Measurements from ENCODE around the gene MRPL34. TPM values are rescaled to one million over a fixed set of nuclear protein-coding genes. Genes with fewer than 3 reads are reported as not detected.

Gene MRPL34
- total and polyA plus RNA-seq, 2 experiments from 2014 or later = 184 to 274 TPM

DNA sequence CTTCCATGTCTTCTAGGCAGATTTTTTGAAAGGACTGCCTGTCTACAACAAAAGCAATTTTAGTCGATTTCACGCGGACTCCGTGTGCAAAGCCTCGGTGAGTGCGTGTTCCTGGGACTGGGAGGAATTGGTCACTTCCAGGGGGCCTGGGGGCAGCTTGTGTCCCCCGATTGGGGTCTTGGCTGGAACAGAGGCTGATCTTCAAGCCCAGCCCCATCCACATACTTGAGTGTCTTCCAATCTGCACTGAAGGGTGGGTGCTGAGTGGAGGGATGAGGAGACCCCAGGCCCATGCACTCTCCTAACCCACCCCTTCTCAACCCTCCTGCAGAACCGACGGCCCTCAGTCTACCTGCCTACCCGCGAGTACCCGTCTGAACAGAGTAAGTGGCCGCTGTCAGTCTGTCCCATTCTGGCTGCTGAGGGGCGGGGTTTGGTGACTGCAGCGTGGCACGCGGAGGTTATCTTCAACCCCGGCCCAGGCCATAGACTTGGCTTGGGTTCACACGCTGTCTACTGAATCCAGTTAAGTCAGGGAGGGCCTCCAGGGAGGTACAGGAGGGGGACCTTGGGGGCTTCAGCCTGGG, 8.4 kb downstream of the MRPL34 start:
- H3K27me3 ChIP-seq = no peaks in the 10 kb centered on the region
- peaks cover 5% of the 10 kb centered on the region for H3K4me1 ChIP-seq (ENCODE audit: low read depth)
- peaks cover 9% of the 10 kb centered on the region for H3K36me3 ChIP-seq
- TF ChIP-seq, protein P1, sequence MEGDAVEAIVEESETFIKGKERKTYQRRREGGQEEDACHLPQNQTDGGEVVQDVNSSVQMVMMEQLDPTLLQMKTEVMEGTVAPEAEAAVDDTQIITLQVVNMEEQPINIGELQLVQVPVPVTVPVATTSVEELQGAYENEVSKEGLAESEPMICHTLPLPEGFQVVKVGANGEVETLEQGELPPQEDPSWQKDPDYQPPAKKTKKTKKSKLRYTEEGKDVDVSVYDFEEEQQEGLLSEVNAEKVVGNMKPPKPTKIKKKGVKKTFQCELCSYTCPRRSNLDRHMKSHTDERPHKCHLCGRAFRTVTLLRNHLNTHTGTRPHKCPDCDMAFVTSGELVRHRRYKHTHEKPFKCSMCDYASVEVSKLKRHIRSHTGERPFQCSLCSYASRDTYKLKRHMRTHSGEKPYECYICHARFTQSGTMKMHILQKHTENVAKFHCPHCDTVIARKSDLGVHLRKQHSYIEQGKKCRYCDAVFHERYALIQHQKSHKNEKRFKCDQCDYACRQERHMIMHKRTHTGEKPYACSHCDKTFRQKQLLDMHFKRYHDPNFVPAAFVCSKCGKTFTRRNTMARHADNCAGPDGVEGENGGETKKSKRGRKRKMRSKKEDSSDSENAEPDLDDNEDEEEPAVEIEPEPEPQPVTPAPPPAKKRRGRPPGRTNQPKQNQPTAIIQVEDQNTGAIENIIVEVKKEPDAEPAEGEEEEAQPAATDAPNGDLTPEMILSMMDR (IDR thresholded peaks at IDR 0.05; ENCODE audit: low read depth, low read length) = no peak
- no peak for DNase-seq (ENCODE audit: low read depth in 1 of 2, low spot score in 1 of 2)
- no peak overlapping the region for H3K27ac ChIP-seq
- no peaks in the 10 kb centered on the region for H3K9me3 ChIP-seq (ENCODE audit: low read depth)
- H3K4me3 ChIP-seq = no peak overlapping the region

DNA sequence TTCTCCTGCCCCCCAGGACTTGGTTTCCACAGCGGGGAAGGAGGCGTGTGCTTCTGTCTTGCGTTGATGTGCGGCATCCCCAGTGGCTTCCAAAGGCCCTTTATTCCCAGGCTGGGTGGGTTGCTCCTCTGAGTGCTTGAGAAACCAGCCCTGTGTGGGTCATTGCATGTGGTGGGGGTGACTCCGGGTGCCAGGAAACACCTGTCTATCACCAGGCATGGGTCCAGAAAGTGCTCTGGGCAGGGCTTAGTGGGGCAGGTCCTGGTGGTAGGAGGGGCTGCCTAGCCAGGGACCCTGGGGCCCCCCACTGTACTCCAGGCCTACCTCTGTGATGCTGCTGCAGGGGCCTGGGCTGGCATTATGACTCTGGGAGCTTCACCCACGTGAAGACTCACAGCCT, 13.3 kb downstream of the MRPL34 start:
- TF ChIP-seq, protein P1 (IDR thresholded peaks at IDR 0.05; ENCODE audit: low read depth, low read length) = no peak
- H3K27me3 ChIP-seq = no peaks in the 10 kb centered on the region
- DNase-seq (ENCODE audit: low read depth in 1 of 2, low spot score in 1 of 2) = no peak
- peaks cover 15% of the 10 kb centered on the region for H3K36me3 ChIP-seq
- no peaks in the 10 kb centered on the region for H3K4me1 ChIP-seq (ENCODE audit: low read depth)
- H3K9me3 ChIP-seq (ENCODE audit: low read depth) = no peaks in the 10 kb centered on the region
- H3K27ac ChIP-seq = no peak overlapping the region
- no peak overlapping the region for H3K4me3 ChIP-seq

DNA sequence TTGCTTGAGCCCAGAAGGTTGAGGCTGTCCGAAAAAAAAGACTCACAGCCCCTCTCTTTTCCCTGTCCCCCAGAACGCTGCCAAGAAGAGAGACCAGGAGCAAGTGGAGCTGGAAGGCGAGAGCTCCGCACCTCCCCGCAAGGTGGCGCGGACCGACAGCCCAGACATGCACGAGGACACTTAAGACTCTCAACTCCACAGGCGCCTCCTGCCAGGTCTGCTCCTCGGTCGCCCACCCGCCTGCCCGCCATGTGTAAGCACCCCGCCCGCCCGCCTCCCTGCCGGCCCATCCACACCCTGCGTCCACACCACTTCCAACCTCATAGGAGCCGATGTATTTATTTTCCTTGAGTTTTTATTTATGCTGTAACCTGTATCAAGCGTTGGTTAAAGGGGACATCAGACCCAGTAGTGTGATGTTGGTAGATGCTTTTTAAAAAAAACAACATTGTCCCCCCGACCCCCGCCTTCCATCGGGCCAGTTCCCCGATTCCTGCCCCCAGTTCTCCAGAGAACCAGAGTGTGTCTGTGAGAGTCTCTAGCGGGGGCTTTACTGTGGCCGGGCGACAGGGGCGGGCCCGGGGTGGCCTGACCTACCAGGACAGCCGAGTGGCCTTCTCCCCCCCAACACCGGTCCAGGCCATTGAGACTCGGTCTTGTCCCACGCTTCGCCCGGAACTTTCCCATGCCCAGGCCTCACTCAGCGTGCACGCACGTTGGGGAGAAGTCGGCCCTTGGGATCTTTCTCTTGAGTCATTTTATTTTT, 14.0 kb downstream of the MRPL34 start:
- DNase-seq (ENCODE audit: low read depth in 1 of 2, low spot score in 1 of 2) = no peak
- no peak overlapping the region for H3K4me3 ChIP-seq
- no peaks in the 10 kb centered on the region for H3K9me3 ChIP-seq (ENCODE audit: low read depth)
- TF ChIP-seq, protein P1 (IDR thresholded peaks at IDR 0.05; ENCODE audit: low read depth, low read length) = no peak
- H3K36me3 ChIP-seq = peaks cover 10% of the 10 kb centered on the region
- H3K27me3 ChIP-seq = no peaks in the 10 kb centered on the region
- H3K27ac ChIP-seq = no peak overlapping the region
- no peaks in the 10 kb centered on the region for H3K4me1 ChIP-seq (ENCODE audit: low read depth)

DNA sequence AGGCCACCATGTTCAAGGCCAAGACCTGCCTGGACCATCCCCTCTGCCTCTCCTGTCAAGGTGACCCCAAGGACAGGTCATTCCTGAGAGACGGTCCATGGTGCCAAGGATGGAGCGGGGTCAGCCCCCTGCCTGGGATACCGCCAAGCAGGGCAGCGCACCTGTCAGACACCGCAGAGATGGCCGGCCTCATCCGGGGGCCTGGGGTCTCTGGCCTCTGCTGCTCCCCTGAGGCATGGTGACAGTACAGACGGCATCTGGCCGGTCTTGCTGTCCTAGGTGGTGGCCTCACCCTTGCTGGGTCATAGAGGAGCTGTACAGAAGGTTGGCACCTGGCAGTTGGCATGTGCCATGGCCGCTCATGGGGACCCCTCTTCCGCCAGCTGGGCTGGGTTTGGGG, 14.8 kb downstream of the MRPL34 start:
- Histone ChIP-seq H3K4me1 (ENCODE audit: low read depth) (no peaks in the 10 kb centered on the region), H3K27ac (no peak overlapping the region), H3K36me3 (peaks cover 8% of the 10 kb centered on the region), H3K9me3 (ENCODE audit: low read depth) (no peaks in the 10 kb centered on the region), H3K4me3 (no peak overlapping the region), H3K27me3 (no peaks in the 10 kb centered on the region)
- TF ChIP-seq, protein P1 (IDR thresholded peaks at IDR 0.05; ENCODE audit: low read depth, low read length) = no peak
- DNase-seq (ENCODE audit: low read depth in 1 of 2, low spot score in 1 of 2) = no peak

DNA sequence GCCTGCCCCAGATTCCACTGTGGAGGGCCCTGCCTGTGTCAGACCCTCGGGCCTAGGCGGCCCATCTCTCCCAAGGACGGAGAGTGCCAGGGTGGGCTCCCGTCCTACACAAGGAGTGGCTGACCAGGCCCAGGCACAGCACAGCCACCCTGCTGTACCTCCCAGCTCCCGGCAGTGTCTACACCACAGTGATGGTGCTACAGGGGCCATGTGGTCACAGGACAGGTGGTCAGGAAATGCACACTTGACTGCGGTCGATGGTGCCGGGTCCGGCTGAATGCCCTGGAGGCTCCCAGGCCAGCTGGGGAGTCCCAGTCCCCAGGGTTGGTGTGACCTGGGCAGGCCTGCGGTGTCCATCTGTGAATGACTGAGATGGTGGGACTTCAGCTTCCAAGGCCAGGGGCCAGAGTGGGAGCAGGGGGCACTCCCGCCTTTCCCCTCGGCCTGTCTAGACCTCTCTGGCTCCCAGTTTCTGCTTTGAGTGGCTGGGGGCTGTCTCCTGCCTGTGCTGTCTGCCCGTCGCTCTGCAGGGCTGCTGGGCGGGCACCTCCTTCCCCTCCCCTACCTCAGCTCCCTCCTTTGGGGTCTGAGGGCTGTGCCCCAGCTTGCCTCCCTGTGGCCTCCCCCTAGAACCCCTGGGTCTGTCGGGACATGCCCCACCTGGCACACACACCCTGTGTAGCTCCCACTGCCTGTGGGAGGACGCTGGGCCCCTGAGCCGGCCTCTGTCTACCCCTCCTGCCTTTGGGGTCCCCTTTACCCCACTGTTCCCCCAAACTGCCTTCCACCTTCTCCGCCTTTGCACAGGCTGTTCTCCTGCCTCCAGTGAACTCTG, 16.2 kb downstream of the MRPL34 start:
- peaks cover 8% of the 10 kb centered on the region for H3K36me3 ChIP-seq
- H3K27ac ChIP-seq = no peak overlapping the region
- H3K27me3 ChIP-seq = no peaks in the 10 kb centered on the region
- no peak for DNase-seq (ENCODE audit: low read depth in 1 of 2, low spot score in 1 of 2)
- H3K9me3 ChIP-seq (ENCODE audit: low read depth) = no peaks in the 10 kb centered on the region
- H3K4me3 ChIP-seq = no peak overlapping the region
- TF ChIP-seq, protein P1 (IDR thresholded peaks at IDR 0.05; ENCODE audit: low read depth, low read length) = no peak
- no peaks in the 10 kb centered on the region for H3K4me1 ChIP-seq (ENCODE audit: low read depth)

Measured in cardiac muscle cell (in vitro differentiated cells and primary cell).